Esophagus squamous epithelium (tissue), 5 donors: Measurements from ENCODE around the gene LRCOL1. TPM values are rescaled to one million over a fixed set of nuclear protein-coding genes. Genes with fewer than 3 reads are reported as not detected.

ENCODE experiments used
- DNase-seq: peaks from one replicate; lab custom pipeline; 2025; lab: John Stamatoyannopoulos, UW
- H3K27ac ChIP-seq, 4 donors: fragments of 200-600 bp; sonication (generic); one replicate each; pipeline ENCODE4 v1.5.1; 2016 to 2019; ENCODE audit warnings: mild to moderate bottlenecking in 1 of 4
- H3K27me3 ChIP-seq, 4 donors: fragments of 200-600 bp; sonication (generic); 1 replicate in 3 of 4; 2 replicates in 1 of 4; pipeline versions ENCODE4 v1.5.1 to v1.6.0; 2017 to 2021; ENCODE audit warnings: antibody characterized with exemption in 1 of 4
- H3K36me3 ChIP-seq, 3 donors: fragments of 200-600 bp; sonication (generic); one replicate each; pipeline ENCODE4 v1.5.1; 2016 to 2019
- H3K4me1 ChIP-seq, 3 donors: fragments of 200-600 bp; sonication (generic); one replicate each; pipeline ENCODE4 v1.5.1; 2017 to 2019
- H3K4me3 ChIP-seq, 4 donors: fragments of 200-600 bp; sonication (generic); 1 replicate in 3 of 4; 2 replicates in 1 of 4; pipeline ENCODE4 v1.5.1; 2016 to 2019; ENCODE audit warnings: mild to moderate bottlenecking in 2 of 4, moderate library complexity in 1 of 4
- H3K9me3 ChIP-seq, 3 donors: fragments of 200-600 bp; sonication (generic); one replicate each; pipeline ENCODE4 v1.5.1; 2016 to 2019
- CTCF ChIP-seq, 6 experiments: fragments of 450-650 bp in 4 of 6; fragments of 200-600 bp in 2 of 6; sonication (generic) in 2 of 6; IDR thresholded peaks; one replicate each; pipeline ENCODE4 v1.5.1; 2016 to 2019; ENCODE audit warnings: antibody characterized with exemption in 6 of 6, mild to moderate bottlenecking in 4 of 6, moderate library complexity in 4 of 6
- POLR2A ChIP-seq, 4 donors: fragments of 450-650 bp; IDR thresholded peaks; one replicate each; pipeline ENCODE4 v1.6.1; 2017; ENCODE audit warnings: antibody characterized with exemption in 4 of 4, mild to moderate bottlenecking in 4 of 4, moderate library complexity in 3 of 4
- WGBS, 2 donors: methylation state at CpG; one replicate each; pipeline ENCODE4 v1.1.5; 2018; 5-methylcytosine and 5-hydroxymethylcytosine counted together
- intact Hi-C: fragments of 100-400 bp; cut with DNase I; formaldehyde crosslinking; loops from one replicate; pipeline ENCODE4 v1.15.0; 2022
- total RNA-seq, 4 donors: library from RNA; depleted of rRNA; stranded (reverse); fragments of >200 nt; gene quantifications; one replicate each; pipeline ENCODE4 v1.1.0, GENCODE V29; 2016
- donor health status: DM: yes; HTN: yes; CAD: no.

Gene LRCOL1
- total RNA-seq, 4 donors from 2014 or later: 1.5 TPM; not detected in 3

GRCh38 chr12:132619071-132619385, 8.6 kb upstream of the LRCOL1 start:
- Histone ChIP-seq H3K27ac (peak overlapping the region in 1 of 4 donors; percentile 21), H3K27me3 (peaks cover 4 to 69% (median 28%) of the 10 kb centered on the region in 4 donors), H3K36me3 (peaks cover 0 to 3% (median 0%) of the 10 kb centered on the region in 3 donors), H3K9me3 (peaks cover 0 to 18% (median 17%) of the 10 kb centered on the region in 3 donors), H3K4me3 (peak overlapping the region in 2 of 4 donors; percentile 37 to 57), H3K4me1 (peaks cover 16 to 52% (median 20%) of the 10 kb centered on the region in 3 donors)
- no peak for TF ChIP-seq CTCF (IDR thresholded peaks at IDR 0.05)
- no peak for DNase-seq
- WGBS, 2 donors: no CpG with 5 or more reads among the region's 28 CpGs
- intact Hi-C loops: no loop called here

- Histone ChIP-seq H3K9me3 (peaks cover 0 to 18% (median 17%) of the 10 kb centered on the region in 3 donors), H3K27me3 (peaks cover 4 to 69% (median 28%) of the 10 kb centered on the region in 4 donors), H3K4me3 (peak within 1 kb of the TSS in 3 of 4 donors; percentile 31 to 57 (median 37)), H3K27ac (peak within 1 kb of the TSS in 3 of 4 donors; percentile 47 to 50 (median 47)), H3K4me1 (peaks cover 16 to 50% (median 20%) of the 10 kb centered on the region in 3 donors), H3K36me3 (no peaks in the 10 kb centered on the region)
- no peak for DNase-seq
- no peak for TF ChIP-seq POLR2A (IDR thresholded peaks at IDR 0.05)
- no peak for TF ChIP-seq CTCF (IDR thresholded peaks at IDR 0.05)
- intact Hi-C loops: no loop called here
- no CpG with 5 or more reads among the region's 49 CpGs for WGBS, 2 donors
Measured at GRCh38 chr12:132618683-132619043, 8.3 kb upstream of the LRCOL1 start, which contains the start of gene P2RX2. Gene P2RX2 (plus strand): TSS chr12:132618776. CDS start chr12:132618817, 41 bp downstream.

- Histone ChIP-seq H3K36me3 (no peaks in the 10 kb centered on the region), H3K4me1 (peaks cover 16 to 44% (median 19%) of the 10 kb centered on the region in 3 donors), H3K27me3 (peaks cover 4 to 69% (median 28%) of the 10 kb centered on the region in 4 donors), H3K27ac (peak overlapping the region in 3 of 4 donors; percentile 47 to 50 (median 47)), H3K4me3 (peak overlapping the region in 3 of 4 donors; percentile 31 to 57 (median 37)), H3K9me3 (peaks cover 0 to 18% (median 17%) of the 10 kb centered on the region in 3 donors)
- 12 to 20% methylated on average over 20 to 31 of the region's 51 CpGs for WGBS, 2 donors
- no peak for TF ChIP-seq POLR2A (IDR thresholded peaks at IDR 0.05)
- no peak for TF ChIP-seq CTCF (IDR thresholded peaks at IDR 0.05)
- intact Hi-C loops: no loop called here
- no peak for DNase-seq
Measured at GRCh38 chr12:132617822-132618682, 7.7 kb upstream of the LRCOL1 start.

GRCh38 chr12:132617135-132617701, 6.8 kb upstream of the LRCOL1 start:
- peak overlapping the region in 1 of 4 donors; percentile 15 for H3K4me3 ChIP-seq
- TF ChIP-seq CTCF (IDR thresholded peaks at IDR 0.05) (no peak), POLR2A (IDR thresholded peaks at IDR 0.05) (no peak)
- peaks cover 4 to 74% (median 28%) of the 10 kb centered on the region in 4 donors for H3K27me3 ChIP-seq
- H3K36me3 ChIP-seq: no peaks in the 10 kb centered on the region
- peaks cover 7 to 35% (median 11%) of the 10 kb centered on the region in 3 donors for H3K4me1 ChIP-seq
- intact Hi-C loops: no loop called here
- H3K27ac ChIP-seq: no peak overlapping the region
- no peak for DNase-seq
- peaks cover 0 to 18% (median 17%) of the 10 kb centered on the region in 3 donors for H3K9me3 ChIP-seq
- WGBS, 2 donors: 92 to 94% methylated on average over 4 of the region's 4 CpGs
